Measurements from ENCODE around the gene PTPRT. TPM values are rescaled to one million over a fixed set of nuclear protein-coding genes. Genes with fewer than 3 reads are reported as not detected.
A peak's percentile ranks its signal among the peaks of the same experiment; 100 is the strongest.

The PTPRT gene
- total and polyA plus RNA-seq, 8 donors, result 0.23 to 1.8 (median 0.95) TPM

DNA sequence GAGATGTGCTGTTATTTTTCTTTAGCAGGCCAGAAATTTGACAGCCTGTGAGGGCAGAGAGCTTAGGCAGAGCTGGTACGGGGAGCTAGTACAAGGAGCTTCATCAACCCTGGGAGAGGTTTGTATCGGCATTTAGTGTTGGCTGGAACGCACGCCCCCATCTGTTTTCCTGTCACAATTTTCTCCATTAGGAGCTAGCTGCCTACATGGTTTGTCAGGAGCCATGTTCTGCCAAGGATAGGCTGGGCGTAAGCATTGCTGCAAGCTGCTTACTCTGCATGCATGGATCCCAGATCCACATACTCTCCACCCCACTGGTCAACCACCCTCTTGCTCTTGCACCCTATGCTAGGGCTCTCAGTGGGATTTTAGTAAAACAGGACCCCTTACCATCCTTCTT is 1122.5 kb downstream of the PTPRT start:
- 65 to 84% methylated on average over 5 of the region's 5 CpGs for WGBS, 2 donors

DNA sequence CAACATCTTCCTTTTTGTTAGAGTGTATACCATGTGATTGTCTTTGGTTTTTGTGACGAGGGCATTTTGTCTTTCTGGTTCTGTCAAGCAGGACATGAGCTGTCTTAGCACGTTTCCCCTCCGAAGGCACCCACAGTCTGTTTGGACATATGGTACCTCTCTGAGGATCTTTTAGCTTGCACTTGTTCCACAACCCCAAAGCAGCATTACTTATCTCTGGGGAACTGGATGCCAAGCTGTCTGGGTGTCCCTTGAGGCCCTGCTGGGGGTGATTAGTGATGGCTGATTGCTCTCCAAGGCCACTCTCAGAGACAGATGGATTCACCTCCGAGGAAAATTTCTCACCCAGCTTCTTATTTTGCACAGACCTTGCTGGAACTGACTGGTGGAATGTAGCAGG is 1126.6 kb downstream of the PTPRT start:
- DNase-seq (no peak), FAIRE-seq (no peak), ATAC-seq (no peak)
- intact Hi-C loops (cut with DNase I), result no loop called here
- Histone ChIP-seq H3K9me3 (no peaks in the 10 kb centered on the region), H3K4me1 (no peaks in the 10 kb centered on the region), H3K27me3 (no peaks in the 10 kb centered on the region), H3K36me3 (no peaks in the 10 kb centered on the region), H3K27ac (no peak overlapping the region), H3K4me3 (no peak overlapping the region)
- no peak for TF ChIP-seq CTCF (IDR thresholded peaks at IDR 0.05)
- WGBS, 2 donors, result 59 to 67% methylated on average over 4 of the region's 4 CpGs

More for the DNA sequence above, 1122.5 kb downstream of the PTPRT start:
- no peak for DNase-seq
- intact Hi-C loops (cut with DNase I), result no loop called here
- Histone ChIP-seq H3K36me3 (no peaks in the 10 kb centered on the region), H3K27ac (no peak overlapping the region), H3K4me1 (no peaks in the 10 kb centered on the region), H3K4me3 (no peak overlapping the region), H3K27me3 (peaks cover 0 to 6% (median 0%) of the 10 kb centered on the region in 4 donors), H3K9me3 (no peaks in the 10 kb centered on the region)
- no peak for TF ChIP-seq CTCF (IDR thresholded peaks at IDR 0.05)
- no peak for ATAC-seq
- no peak for FAIRE-seq

DNA sequence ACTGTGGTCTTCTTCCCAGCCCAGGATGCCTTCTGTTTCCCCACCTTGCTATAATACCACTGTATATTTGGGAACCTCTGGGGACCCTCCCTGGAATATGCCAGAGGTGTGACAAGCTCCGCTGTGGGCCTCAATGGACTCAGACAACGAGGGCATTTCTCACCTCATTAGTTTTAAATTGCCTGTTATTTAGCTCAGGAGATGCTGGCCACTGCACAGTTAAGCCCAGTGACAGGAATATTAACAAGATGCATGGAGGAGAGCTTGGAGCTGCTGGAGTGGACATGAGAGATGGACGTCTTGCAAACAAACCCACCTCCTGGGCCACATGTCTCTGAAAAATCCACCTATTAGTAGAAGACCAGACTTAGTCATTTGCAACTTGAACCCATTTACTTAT is 1136.4 kb downstream of the PTPRT start:
- Histone ChIP-seq H3K27me3 (no peaks in the 10 kb centered on the region), H3K36me3 (no peaks in the 10 kb centered on the region), H3K4me1 (no peaks in the 10 kb centered on the region), H3K9me3 (no peaks in the 10 kb centered on the region), H3K27ac (no peak overlapping the region), H3K4me3 (no peak overlapping the region)
- 67 to 74% methylated on average over 3 of the region's 3 CpGs for WGBS, 2 donors
- no peak for TF ChIP-seq CTCF (IDR thresholded peaks at IDR 0.05)
- ATAC-seq, result no peak
- FAIRE-seq, result no peak
- intact Hi-C loops (cut with DNase I), result no loop called here
- no peak for DNase-seq

GRCh38 chr20:42051921-42052320 is 1137.8 kb downstream of the PTPRT start:
- no peaks in the 10 kb centered on the region for H3K4me1 ChIP-seq
- no peak for TF ChIP-seq CTCF (IDR thresholded peaks at IDR 0.05)
- ATAC-seq (no peak), FAIRE-seq (no peak), DNase-seq (peak in 1 of 6 donors; percentile 28)
- no peaks in the 10 kb centered on the region for H3K36me3 ChIP-seq
- H3K9me3 ChIP-seq, result no peaks in the 10 kb centered on the region
- no peaks in the 10 kb centered on the region for H3K27me3 ChIP-seq
- intact Hi-C loops (cut with DNase I), result no loop called here
- no peak overlapping the region for H3K4me3 ChIP-seq
- H3K27ac ChIP-seq, result no peak overlapping the region
- 25 to 38% methylated on average over 5 of the region's 5 CpGs for WGBS, 2 donors

DNA sequence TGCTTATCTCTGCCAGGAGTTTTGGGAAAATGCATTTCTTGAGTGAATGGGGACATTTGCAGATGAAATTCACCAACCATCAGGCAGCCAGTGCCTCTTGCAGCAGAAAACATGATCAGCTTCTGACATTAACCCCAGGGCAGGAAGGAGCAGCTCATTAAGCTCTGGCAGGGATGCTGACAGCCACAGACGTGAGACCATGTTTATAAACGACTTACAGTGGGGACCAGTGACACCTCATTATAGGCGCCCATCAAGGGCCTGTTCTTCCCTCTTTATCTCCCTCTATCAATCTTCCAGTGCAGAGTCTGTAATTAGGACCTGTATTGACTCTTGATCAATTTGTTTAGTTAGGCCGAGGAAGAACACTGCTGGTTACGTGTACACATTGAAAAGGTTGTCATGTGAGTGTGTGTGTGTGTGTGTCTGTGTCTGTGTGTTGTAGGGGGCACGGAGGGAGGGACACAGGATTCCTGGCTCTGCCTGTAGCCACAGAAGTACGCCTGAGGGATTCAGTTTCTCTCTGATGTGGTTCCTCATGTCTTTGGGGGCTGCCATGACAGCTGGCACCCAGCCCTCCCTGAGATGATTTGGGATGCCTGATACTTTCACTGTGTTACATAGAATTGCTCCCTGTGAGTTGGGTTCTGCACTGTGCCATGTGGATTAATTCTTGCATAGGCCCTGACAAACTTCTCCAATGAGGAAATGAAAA is 1143.2 kb downstream of the PTPRT start:
- ATAC-seq (no peak), FAIRE-seq (no peak)

More for the DNA sequence above, 1143.2 kb downstream of the PTPRT start:
- no peaks in the 10 kb centered on the region for H3K27me3 ChIP-seq
- no peak for DNase-seq
- WGBS, 2 donors, result 40 to 50% methylated on average over 7 of the region's 7 CpGs
- no peaks in the 10 kb centered on the region for H3K9me3 ChIP-seq
- TF ChIP-seq CTCF (IDR thresholded peaks at IDR 0.05), result no peak
- H3K27ac ChIP-seq, result no peak overlapping the region
- no peaks in the 10 kb centered on the region for H3K4me1 ChIP-seq
- H3K36me3 ChIP-seq, result no peaks in the 10 kb centered on the region
- H3K4me3 ChIP-seq, result no peak overlapping the region
- intact Hi-C loops (cut with DNase I), result no loop called here

Data from pancreas (tissue), 10 donors.